ENCODE results near the gene SELENOI. TPM values are rescaled to one million over a fixed set of nuclear protein-coding genes. Genes with fewer than 3 reads are reported as not detected.

Gene SELENOI
- total RNA-seq, 1 experiment from 2014 or later: 63.3 TPM

- intact Hi-C loops (cut with micrococcal nuclease): no loop called here
- no TSS peak for BruUV-seq (replicated peaks)
- TF ChIP-seq JUND (IDR thresholded peaks at IDR 0.05): no peak
- no peak for TF ChIP-seq SP1 (IDR thresholded peaks at IDR 0.05; ENCODE audit: low read depth)
- no peak for TF ChIP-seq REST (IDR thresholded peaks at IDR 0.05; ENCODE audit: low read depth)
- TF ChIP-seq RAD21 (IDR thresholded peaks at IDR 0.05; ENCODE audit: low read depth): no peak
- TF ChIP-seq ZNF274 (IDR thresholded peaks at IDR 0.05; ENCODE audit: low read depth, low read length): no peak
- TF ChIP-seq ZFX (IDR thresholded peaks at IDR 0.05): no peak
- TF ChIP-seq FOSL1 (IDR thresholded peaks at IDR 0.05; ENCODE audit: low read depth): no peak
- TF ChIP-seq CTCF (IDR thresholded peaks at IDR 0.05 in 2 of 3, conservative IDR thresholded peaks at IDR 0.05 in 1 of 3; ENCODE audit: borderline replicate concordance in 1 of 3, insufficient read depth in 1 of 3, low read depth in 2 of 3, low read length in 2 of 3): no peak
- TF ChIP-seq EZH2phosphoT487 (IDR thresholded peaks at IDR 0.05; ENCODE audit: borderline replicate concordance): no peak
- no peak for TF ChIP-seq CEBPB (IDR thresholded peaks at IDR 0.05; ENCODE audit: low read depth)
- TF ChIP-seq TCF7L2 (IDR thresholded peaks at IDR 0.05; ENCODE audit: borderline replicate concordance, extremely low read depth, insufficient read depth, insufficient read length): no peak
- TF ChIP-seq CBX3 (IDR thresholded peaks at IDR 0.05; ENCODE audit: low read depth): no peak
- no peak for TF ChIP-seq POLR2A (IDR thresholded peaks at IDR 0.05; ENCODE audit: borderline replicate concordance, extremely low read depth, insufficient read depth, insufficient read length)
- TF ChIP-seq ZBTB33 (IDR thresholded peaks at IDR 0.05; ENCODE audit: extremely low read depth, insufficient replicate concordance, low read length): no peak
- no peak for TF ChIP-seq POLR2AphosphoS5 (IDR thresholded peaks at IDR 0.05; ENCODE audit: low read depth, low read length)
- no peak for TF ChIP-seq SIN3A (IDR thresholded peaks at IDR 0.05; ENCODE audit: low read depth)
- no peak for TF ChIP-seq ATF3 (IDR thresholded peaks at IDR 0.05)
- no peak for TF ChIP-seq SRF (IDR thresholded peaks at IDR 0.05; ENCODE audit: low read depth)
- no peak overlapping the region for H3K9ac ChIP-seq (ENCODE audit: low read length)
- H3K4me2 ChIP-seq (ENCODE audit: low read length): no peak overlapping the region
- peaks cover 8% of the 10 kb centered on the region in 2 experiments; a peak in 3 of 4 replicates for H3K36me3 ChIP-seq (ENCODE audit: control insufficient read depth in 1 of 2, insufficient read depth in 2 of 2, low read length in 2 of 2)
- no peaks in the 10 kb centered on the region for H3K4me1 ChIP-seq (ENCODE audit: control insufficient read depth in 1 of 2, insufficient read depth in 2 of 2, low read length in 2 of 2)
- ChIA-PET RAD21 (ENCODE audit: low non-redundant PET in 1 of 2, low total read pairs in 2 of 2, uncharacterized antibody in 2 of 2, unreplicated experiment in 2 of 2) (no interaction called here), POLR2A (no interaction called here), CTCF (no interaction called here)
- no peaks in the 10 kb centered on the region for H3K79me2 ChIP-seq (ENCODE audit: insufficient read depth, low read length)
- DNase-seq (ENCODE audit: low read depth, low spot score) (no peak), ATAC-seq (no peak)
- H3K27ac ChIP-seq (ENCODE audit: low read depth, low read length): no peak overlapping the region
- no peaks in the 10 kb centered on the region for H3K9me2 ChIP-seq (ENCODE audit: insufficient read depth)
- H4K20me1 ChIP-seq (ENCODE audit: insufficient read depth): no peaks in the 10 kb centered on the region; the same call in 1 of the 2 replicates
- H3K4me3 ChIP-seq (replicated peaks in 1 of 2; ENCODE audit: low read depth in 1 of 2, low read length in 2 of 2): no peak overlapping the region
- no peaks in the 10 kb centered on the region for H3K27me3 ChIP-seq (ENCODE audit: insufficient read depth, low read length)
- H2AFZ ChIP-seq (ENCODE audit: low read depth, low read length, poor library complexity, severe bottlenecking): no peak overlapping the region
- H3K9me3 ChIP-seq (ENCODE audit: control insufficient read depth in 1 of 2, insufficient read depth in 1 of 2, low read depth in 1 of 2, low read length in 2 of 2): no peaks in the 10 kb centered on the region
Observed at GRCh38 chr2:26394694-26395093, 48.8 kb downstream of the SELENOI start.

Measured in HCT116 (cell line).